Breast epithelium (tissue), 3 donors: ENCODE results near the gene ZNF132.

Experiments used
- POLR2A ChIP-seq: fragments of 450-650 bp; IDR thresholded peaks from one replicate; pipeline ENCODE4 v1.6.1; 2016; ENCODE audit warnings: antibody characterized with exemption, mild to moderate bottlenecking, moderate library complexity
- POLR2AphosphoS5 ChIP-seq, 3 donors: sonication (generic); formaldehyde crosslinking; IDR thresholded peaks; one replicate each; pipeline ENCODE4 v1.6.1; 2017; ENCODE audit warnings: antibody characterized with exemption in 3 of 3
- TF ChIP-seq, protein P1 (sequence below), 3 donors: fragments of 450-650 bp; IDR thresholded peaks; one replicate each; pipeline ENCODE4 v1.5.1; 2016 to 2017; ENCODE audit warnings: antibody characterized with exemption in 3 of 3, mild to moderate bottlenecking in 3 of 3, moderate library complexity in 3 of 3

DNA sequence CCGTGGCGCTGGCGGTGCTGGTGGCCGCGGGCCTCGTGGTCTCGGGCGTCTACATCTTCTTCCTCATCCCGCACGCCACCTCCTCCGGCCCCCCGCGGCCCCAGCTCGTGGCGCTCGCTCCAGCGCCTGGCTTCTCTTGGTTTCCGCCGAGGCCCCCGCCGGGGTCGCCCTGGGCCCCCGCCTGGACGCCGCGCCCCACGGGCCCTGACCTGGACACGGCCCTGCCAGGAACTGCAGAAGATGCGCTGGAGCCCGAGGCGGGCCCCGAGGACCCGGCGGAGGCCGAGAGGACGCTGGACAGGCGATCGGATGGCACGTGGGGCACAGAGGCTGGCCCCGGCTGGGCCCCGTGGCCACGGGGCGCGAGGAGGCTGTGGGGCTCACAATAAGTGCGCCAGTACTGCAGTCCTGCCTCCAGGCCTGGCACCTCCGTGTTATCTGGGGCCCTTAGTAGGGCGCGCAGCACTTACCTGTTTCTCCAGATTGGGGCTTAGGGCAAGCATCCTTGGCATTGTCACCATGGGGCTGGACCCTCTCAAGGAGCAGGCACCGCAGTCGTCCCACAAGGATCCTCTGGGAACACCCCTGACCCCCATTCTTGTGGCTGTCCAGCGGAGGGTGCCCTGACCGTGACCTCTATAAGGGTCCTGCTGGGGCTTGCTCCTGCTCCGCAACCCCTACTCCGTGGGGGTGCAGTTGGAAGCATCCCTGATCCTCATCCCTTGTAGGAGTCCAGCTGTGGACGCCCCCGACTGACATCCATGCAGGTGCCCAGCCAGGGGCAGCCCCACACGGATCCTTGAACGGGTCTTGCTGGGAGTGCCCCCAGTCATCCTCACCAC lies 43.0 kb downstream of the ZNF132 start:
- TF ChIP-seq, protein P1, sequence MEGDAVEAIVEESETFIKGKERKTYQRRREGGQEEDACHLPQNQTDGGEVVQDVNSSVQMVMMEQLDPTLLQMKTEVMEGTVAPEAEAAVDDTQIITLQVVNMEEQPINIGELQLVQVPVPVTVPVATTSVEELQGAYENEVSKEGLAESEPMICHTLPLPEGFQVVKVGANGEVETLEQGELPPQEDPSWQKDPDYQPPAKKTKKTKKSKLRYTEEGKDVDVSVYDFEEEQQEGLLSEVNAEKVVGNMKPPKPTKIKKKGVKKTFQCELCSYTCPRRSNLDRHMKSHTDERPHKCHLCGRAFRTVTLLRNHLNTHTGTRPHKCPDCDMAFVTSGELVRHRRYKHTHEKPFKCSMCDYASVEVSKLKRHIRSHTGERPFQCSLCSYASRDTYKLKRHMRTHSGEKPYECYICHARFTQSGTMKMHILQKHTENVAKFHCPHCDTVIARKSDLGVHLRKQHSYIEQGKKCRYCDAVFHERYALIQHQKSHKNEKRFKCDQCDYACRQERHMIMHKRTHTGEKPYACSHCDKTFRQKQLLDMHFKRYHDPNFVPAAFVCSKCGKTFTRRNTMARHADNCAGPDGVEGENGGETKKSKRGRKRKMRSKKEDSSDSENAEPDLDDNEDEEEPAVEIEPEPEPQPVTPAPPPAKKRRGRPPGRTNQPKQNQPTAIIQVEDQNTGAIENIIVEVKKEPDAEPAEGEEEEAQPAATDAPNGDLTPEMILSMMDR (IDR thresholded peaks at IDR 0.05): no peak
- TF ChIP-seq POLR2A (no peak), POLR2AphosphoS5 (IDR thresholded peaks at IDR 0.05) (no peak)
